Progenitor cell of endocrine pancreas (in vitro differentiated cells): ENCODE measurements around the gene HIVEP3. TPM values are rescaled to one million over a fixed set of nuclear protein-coding genes. Genes with fewer than 3 reads are reported as not detected.

Source experiments
- DNase-seq: peaks from one replicate; pipeline ENCODE4 v3.0.0; 2021; ENCODE audit warnings: low spot score; ENCODE audit not compliant: unreplicated experiment
- H3K27ac Mint-ChIP-seq: 2 replicates; pipeline ENCODE4 v1.8.0; 2021; ENCODE audit warnings: mild to moderate bottlenecking, moderate library complexity, mixed read lengths
- H3K27me3 Mint-ChIP-seq: 2 replicates; pipeline ENCODE4 v1.8.0; 2021; ENCODE audit warnings: mixed read lengths
- H3K36me3 Mint-ChIP-seq: 2 replicates; pipeline ENCODE4 v1.8.0; 2022; ENCODE audit warnings: mixed read lengths; ENCODE audit not compliant: insufficient read depth
- H3K4me1 Mint-ChIP-seq: 2 replicates; pipeline ENCODE4 v1.8.0; 2021; ENCODE audit warnings: low read depth, mixed read lengths
- H3K4me3 Mint-ChIP-seq: 2 replicates; pipeline ENCODE4 v1.8.0; 2021; ENCODE audit warnings: low read depth, mild to moderate bottlenecking, moderate library complexity, mixed read lengths
- H3K9me3 Mint-ChIP-seq: 2 replicates; pipeline ENCODE4 v1.8.0; 2021; ENCODE audit warnings: low read depth, mixed read lengths
- CTCF ChIP-seq: fragments of 200-600 bp; sonication (generic); IDR thresholded peaks from one replicate; pipeline ENCODE4 v1.5.0; 2021; ENCODE audit warnings: antibody characterized with exemption, mild to moderate bottlenecking; ENCODE audit not compliant: unreplicated experiment
- total RNA-seq: library from RNA; stranded (reverse); gene quantifications from 2 replicates; pipeline ENCODE4 v1.2.1, GENCODE V29; 2021

HIVEP3 gene
- total RNA-seq, 1 donor from 2014 or later: 1.1 TPM

- Mint-ChIP-seq H3K9me3 (no peaks in the 10 kb centered on the region), H3K4me3 (no peak overlapping the region), H3K27me3 (peaks cover 36% of the 10 kb centered on the region), H3K27ac (no peak overlapping the region), H3K36me3 (no peaks in the 10 kb centered on the region), H3K4me1 (no peaks in the 10 kb centered on the region)
- no peak for TF ChIP-seq CTCF
- DNase-seq: no peak
These were observed 389.8 kb downstream of the HIVEP3 start for GRCh38 chr1:41528726-41529605.

- no peak overlapping the region for H3K27ac Mint-ChIP-seq
- H3K9me3 Mint-ChIP-seq: no peaks in the 10 kb centered on the region
- H3K4me3 Mint-ChIP-seq: no peak overlapping the region
- no peaks in the 10 kb centered on the region for H3K36me3 Mint-ChIP-seq
- H3K4me1 Mint-ChIP-seq: no peaks in the 10 kb centered on the region
- no peak for DNase-seq
- TF ChIP-seq CTCF: no peak
- H3K27me3 Mint-ChIP-seq: peaks cover 31% of the 10 kb centered on the region
These were observed 390.6 kb downstream of the HIVEP3 start for GRCh38 chr1:41528106-41528505.

- H3K27me3 Mint-ChIP-seq: peaks cover 28% of the 10 kb centered on the region
- no peaks in the 10 kb centered on the region for H3K9me3 Mint-ChIP-seq
- DNase-seq: no peak
- H3K4me1 Mint-ChIP-seq: no peaks in the 10 kb centered on the region
- no peak overlapping the region for H3K4me3 Mint-ChIP-seq
- no peak overlapping the region for H3K27ac Mint-ChIP-seq
- no peaks in the 10 kb centered on the region for H3K36me3 Mint-ChIP-seq
- no peak for TF ChIP-seq CTCF
These were observed 391.7 kb downstream of the HIVEP3 start for GRCh38 chr1:41526956-41527561.

- DNase-seq: no peak
- Mint-ChIP-seq H3K27ac (no peak overlapping the region), H3K4me1 (no peaks in the 10 kb centered on the region), H3K9me3 (no peaks in the 10 kb centered on the region), H3K27me3 (peaks cover 23% of the 10 kb centered on the region), H3K4me3 (no peak overlapping the region), H3K36me3 (no peaks in the 10 kb centered on the region)
- TF ChIP-seq CTCF: no peak
These were observed 392.7 kb downstream of the HIVEP3 start for GRCh38 chr1:41525891-41526587.
